Activated T-helper 2 cell treated with anti-CD3 and anti-CD28 coated beads, Interferon-gamma antibody, Interleukin-2, Interleukin-4, amounts not matched to agents 10 μg/mL and 5 μg/mL and 100 μg/mL, durations not matched to agents 14 hours and 24 hours and 36 hours (primary cell): ENCODE measurements around the gene TLCD3B. TPM values are rescaled to one million over a fixed set of nuclear protein-coding genes. Genes with fewer than 3 reads are reported as not detected.
"Not testable (repeated sequence)": the region's sequence is repeated elsewhere in the genome, so short reads cannot be mapped to it uniquely, and the experiment has no call there.

Source experiments
- DNase-seq: peaks from one replicate; pipeline ENCODE4 v3.0.0; 2021; ENCODE audit warnings: low spot score
- H3K27ac Mint-ChIP-seq: one replicate; pipeline ENCODE4 v1.8.0; 2021; ENCODE audit warnings: mixed read lengths
- H3K27me3 Mint-ChIP-seq: one replicate; pipeline ENCODE4 v1.8.0; 2021; ENCODE audit warnings: low read depth, mixed read lengths
- H3K36me3 Mint-ChIP-seq: one replicate; pipeline ENCODE4 v1.8.0; 2021; ENCODE audit warnings: low read depth, mixed read lengths
- H3K4me1 Mint-ChIP-seq: one replicate; pipeline ENCODE4 v1.8.0; 2021; ENCODE audit warnings: low read depth, mixed read lengths
- H3K4me3 Mint-ChIP-seq: one replicate; pipeline ENCODE4 v1.8.0; 2021; ENCODE audit warnings: low read depth, mild to moderate bottlenecking, moderate library complexity, mixed read lengths
- H3K9me3 Mint-ChIP-seq: one replicate; pipeline ENCODE4 v1.8.0; 2021; ENCODE audit warnings: mixed read lengths
- intact Hi-C: fragments of 100-400 bp; cut with micrococcal nuclease; formaldehyde crosslinking; loops from one replicate; pipeline ENCODE4 v1.15.1; 2023
- total RNA-seq: library from RNA; stranded (reverse); gene quantifications from 2 replicates; pipeline ENCODE4 v1.2.3, GENCODE V29; 2022

TLCD3B gene
- total RNA-seq, 1 donor from 2014 or later = 2.6 TPM

DNA sequence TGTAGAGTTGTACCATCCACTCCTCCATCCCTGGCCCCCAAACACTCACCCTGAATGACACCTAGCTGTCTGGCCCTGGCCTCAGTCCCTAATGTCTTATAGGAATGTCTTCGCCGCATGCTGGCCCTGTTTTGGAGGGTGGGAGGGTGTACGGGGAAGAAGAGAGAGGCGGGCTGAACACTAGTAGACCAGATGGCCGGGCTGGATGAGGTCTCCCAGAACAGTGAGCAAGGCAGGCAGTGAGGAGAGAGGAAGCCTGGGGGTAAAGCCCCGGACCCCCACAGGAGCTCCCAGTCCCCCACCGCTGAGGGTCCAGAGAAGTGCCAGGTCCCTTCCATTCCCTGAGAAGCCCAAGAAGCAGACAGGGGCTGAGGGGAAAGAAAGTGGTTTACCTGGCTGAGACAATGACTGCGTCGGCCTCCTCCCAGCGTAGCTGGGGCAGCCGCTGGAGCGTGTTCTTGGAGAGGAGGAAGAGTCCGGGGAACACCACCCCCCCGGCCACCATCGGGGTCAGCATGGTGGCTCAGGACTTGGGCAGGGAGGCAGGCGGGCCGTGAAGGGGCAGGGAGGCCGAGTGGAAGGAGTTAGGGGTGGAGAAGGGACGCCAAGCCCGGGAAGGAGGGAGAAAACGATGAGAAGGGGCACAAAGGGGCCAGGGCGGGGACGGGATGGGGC is 923 bp downstream of the TLCD3B start:
- Mint-ChIP-seq H3K36me3 (no peaks in the 10 kb centered on the region), H3K9me3 (no peaks in the 10 kb centered on the region), H3K27ac (no peak overlapping the region), H3K4me1 (peaks cover 8% of the 10 kb centered on the region), H3K27me3 (peaks cover 49% of the 10 kb centered on the region), H3K4me3 (no peak overlapping the region)
- DNase-seq = no peak
- intact Hi-C loops = no loop called here

DNA sequence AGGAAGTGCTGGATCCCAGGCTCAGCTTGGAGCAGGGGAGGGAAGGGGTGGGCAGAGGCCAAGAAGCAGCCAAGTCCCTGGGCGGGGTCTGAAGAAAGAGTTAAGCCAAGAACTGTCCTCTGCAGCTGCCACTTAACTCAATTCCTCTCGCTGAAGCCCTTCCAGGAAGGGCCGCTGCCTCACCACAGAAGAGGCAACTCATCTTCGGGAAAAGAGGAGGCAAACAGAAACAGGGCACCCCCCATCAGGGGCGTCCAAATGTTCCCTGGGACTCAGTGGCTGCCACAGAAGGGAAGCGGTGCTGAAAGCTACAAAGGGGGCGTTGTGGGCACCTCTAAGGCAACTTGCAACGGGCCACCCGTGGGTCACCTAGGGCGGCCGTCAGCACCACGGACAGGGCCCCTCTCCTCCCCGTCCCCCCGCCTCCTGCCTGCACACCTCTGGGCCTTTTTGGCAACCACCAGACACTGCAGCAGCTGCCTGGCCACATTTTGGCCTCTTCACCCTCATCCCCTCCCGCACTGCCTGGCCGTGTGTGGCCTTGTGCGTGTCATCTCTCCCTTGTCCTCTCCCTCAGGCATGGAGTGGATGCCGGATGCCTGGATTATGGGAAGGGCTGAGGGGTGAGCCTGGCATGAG is 2.5 kb downstream of the TLCD3B start:
- intact Hi-C loops = loop anchor here (10.0 kb wide), 1 partner anchor 154 kb away; no protein-coding TSS in a partner anchor
- no peak for DNase-seq

DNA sequence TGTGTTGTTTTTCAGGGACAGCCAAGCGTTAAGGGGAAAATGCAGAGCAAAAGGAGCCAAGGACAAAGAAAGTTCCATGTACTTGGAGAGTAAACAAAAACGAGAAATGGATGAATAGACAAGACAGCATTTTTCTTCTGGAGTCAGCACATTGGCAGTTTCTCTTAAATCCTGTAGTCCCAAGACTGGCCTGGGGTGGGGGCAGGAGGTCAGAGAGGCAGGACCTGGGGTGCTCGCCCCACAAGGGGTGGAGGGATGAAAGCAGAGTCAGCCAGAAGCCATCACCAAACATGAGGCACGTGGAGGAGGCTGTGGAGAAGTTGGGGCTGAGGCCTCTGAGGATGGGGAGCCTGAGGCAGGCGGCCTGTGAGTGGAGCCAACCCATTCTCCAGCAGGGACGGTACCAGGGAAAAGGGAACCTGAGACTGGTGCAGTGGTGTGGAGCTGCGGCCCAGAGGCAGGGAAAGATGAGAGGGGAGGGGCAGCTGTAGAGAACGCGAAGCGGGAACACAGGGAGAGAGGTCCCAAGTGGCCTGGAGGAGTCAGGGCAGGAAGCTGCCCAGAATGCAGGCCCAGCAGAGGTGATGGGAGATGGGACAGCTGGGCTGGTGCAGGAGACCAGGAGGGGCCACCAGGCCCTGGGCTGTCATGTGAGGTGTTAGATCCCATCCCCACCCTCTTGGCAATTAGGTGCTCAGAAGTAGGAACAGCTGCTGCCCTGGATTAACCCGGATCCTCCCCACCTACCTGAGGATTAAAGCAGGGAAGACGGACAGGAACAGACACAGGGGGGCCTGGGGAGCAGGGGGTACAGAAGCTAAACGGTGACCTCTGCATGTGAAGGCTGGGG is 3.3 kb downstream of the TLCD3B start:
- Mint-ChIP-seq H3K4me1 (peaks cover 4% of the 10 kb centered on the region), H3K36me3 (no peaks in the 10 kb centered on the region), H3K9me3 (no peaks in the 10 kb centered on the region), H3K4me3 (no peak overlapping the region), H3K27me3 (peaks cover 46% of the 10 kb centered on the region), H3K27ac (no peak overlapping the region)
- no peak for DNase-seq
- intact Hi-C loops = loop anchor here (10.0 kb wide), 1 partner anchor 153 kb away; no protein-coding TSS in a partner anchor

More for the DNA sequence above, 2.5 kb downstream of the TLCD3B start:
- no peaks in the 10 kb centered on the region for H3K36me3 Mint-ChIP-seq
- H3K9me3 Mint-ChIP-seq = no peaks in the 10 kb centered on the region
- no peak overlapping the region for H3K4me3 Mint-ChIP-seq
- no peak overlapping the region for H3K27ac Mint-ChIP-seq
- H3K27me3 Mint-ChIP-seq = peaks cover 46% of the 10 kb centered on the region
- peaks cover 4% of the 10 kb centered on the region for H3K4me1 Mint-ChIP-seq

- no peak overlapping the region for H3K27ac Mint-ChIP-seq
- no peaks in the 10 kb centered on the region for H3K36me3 Mint-ChIP-seq
- DNase-seq = no peak
- H3K27me3 Mint-ChIP-seq = peaks cover 39% of the 10 kb centered on the region
- no peaks in the 10 kb centered on the region for H3K9me3 Mint-ChIP-seq
- intact Hi-C loops = loop anchor here (10.0 kb wide), 1 partner anchor 152 kb away; no protein-coding TSS in a partner anchor
- no peak overlapping the region for H3K4me3 Mint-ChIP-seq
- no peaks in the 10 kb centered on the region for H3K4me1 Mint-ChIP-seq
These were observed 4.6 kb downstream of the TLCD3B start for GRCh38 chr16:30026449-30026848.

DNA sequence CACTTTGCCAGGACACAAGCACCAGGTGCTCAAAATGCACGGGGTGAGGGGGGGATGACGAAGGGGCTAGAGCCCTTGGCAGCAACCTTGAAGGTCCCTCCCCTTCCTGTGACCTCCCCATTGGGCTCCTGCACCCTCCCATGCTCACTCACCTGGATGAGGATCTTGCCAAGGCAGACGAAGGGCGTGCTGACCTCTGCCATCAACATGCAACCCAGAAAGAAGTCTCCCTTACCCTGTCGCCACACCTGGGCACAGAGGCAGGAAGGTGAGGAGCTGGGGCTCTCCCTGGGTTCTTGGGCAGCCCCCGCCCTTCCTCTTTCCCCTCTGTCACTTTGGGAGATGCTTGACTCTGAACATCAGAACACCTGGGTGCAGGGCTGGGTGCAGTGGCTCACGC is 5.5 kb downstream of the TLCD3B start:
- Mint-ChIP-seq H3K36me3 (no peaks in the 10 kb centered on the region), H3K4me3 (no peak overlapping the region), H3K4me1 (peaks cover 4% of the 10 kb centered on the region), H3K9me3 (no peaks in the 10 kb centered on the region), H3K27ac (no peak overlapping the region), H3K27me3 (peaks cover 41% of the 10 kb centered on the region)
- intact Hi-C loops = loop anchor here (10.0 kb wide), 1 partner anchor 151 kb away; no protein-coding TSS in a partner anchor
- no peak for DNase-seq

- no peak overlapping the region for H3K4me3 Mint-ChIP-seq
- no peaks in the 10 kb centered on the region for H3K9me3 Mint-ChIP-seq
- H3K27me3 Mint-ChIP-seq = peaks cover 41% of the 10 kb centered on the region
- peaks cover 5% of the 10 kb centered on the region for H3K4me1 Mint-ChIP-seq
- no peak overlapping the region for H3K27ac Mint-ChIP-seq
- no peak for DNase-seq
- no peaks in the 10 kb centered on the region for H3K36me3 Mint-ChIP-seq
- intact Hi-C loops = loop anchor here (10.0 kb wide), 1 partner anchor 150 kb away; no protein-coding TSS in a partner anchor
These were observed 5.9 kb downstream of the TLCD3B start for GRCh38 chr16:30025156-30025555.

DNA sequence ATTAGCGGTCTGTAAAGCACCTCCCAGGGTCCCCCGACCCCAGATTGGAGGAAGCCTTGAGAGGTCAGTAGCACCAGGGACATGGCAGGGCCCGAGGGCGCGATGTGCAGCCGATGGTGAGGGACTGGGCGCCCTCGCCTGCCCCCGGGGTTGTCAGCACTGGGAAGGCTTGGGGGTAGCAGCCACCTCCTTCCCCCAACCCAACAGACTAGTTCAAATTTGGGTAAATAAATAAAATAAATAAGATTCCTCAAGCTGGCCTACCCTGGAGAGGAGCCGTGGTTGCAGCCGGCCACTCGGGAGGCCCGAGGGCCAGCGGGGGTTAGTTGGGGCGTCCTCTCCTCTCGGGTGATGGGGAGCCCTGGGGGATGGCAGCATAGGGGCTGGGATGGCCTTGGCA is 6.6 kb downstream of the TLCD3B start:
- H3K4me3 Mint-ChIP-seq = no peak overlapping the region
- H3K27ac Mint-ChIP-seq = no peak overlapping the region
- peaks cover 33% of the 10 kb centered on the region for H3K27me3 Mint-ChIP-seq
- peaks cover 5% of the 10 kb centered on the region for H3K4me1 Mint-ChIP-seq
- H3K9me3 Mint-ChIP-seq = no peaks in the 10 kb centered on the region
- intact Hi-C loops = loop anchor here (10.0 kb wide), 1 partner anchor 150 kb away; no protein-coding TSS in a partner anchor
- DNase-seq = no peak
- H3K36me3 Mint-ChIP-seq = no peaks in the 10 kb centered on the region

DNA sequence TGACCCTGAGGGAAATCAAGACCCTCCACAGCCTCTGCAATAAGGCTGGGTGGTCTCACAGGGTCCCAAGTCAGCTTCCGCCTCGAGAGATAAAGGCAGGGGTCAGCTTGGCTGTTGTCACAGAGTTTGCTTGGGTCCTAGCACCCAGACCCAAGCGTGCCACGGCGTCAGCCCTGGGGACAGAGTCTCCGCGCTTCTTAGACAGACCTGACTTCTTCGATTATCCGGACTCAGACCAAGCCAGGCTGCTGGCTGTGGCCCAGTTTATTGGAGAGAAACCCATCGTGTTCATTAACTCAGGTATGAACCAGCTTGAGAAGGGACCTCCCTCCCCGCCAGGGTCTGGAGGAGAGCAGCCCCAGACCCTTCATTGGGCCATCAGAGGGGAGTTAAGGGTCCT is 7.5 kb downstream of the TLCD3B start:
- intact Hi-C loops = loop anchor here (10.0 kb wide), 1 partner anchor 149 kb away; no protein-coding TSS in a partner anchor
- no peak overlapping the region for H3K27ac Mint-ChIP-seq
- H3K9me3 Mint-ChIP-seq = no peaks in the 10 kb centered on the region
- peaks cover 30% of the 10 kb centered on the region for H3K27me3 Mint-ChIP-seq
- H3K4me1 Mint-ChIP-seq = peaks cover 7% of the 10 kb centered on the region
- no peaks in the 10 kb centered on the region for H3K36me3 Mint-ChIP-seq
- H3K4me3 Mint-ChIP-seq = no peak overlapping the region
- no peak for DNase-seq

DNA sequence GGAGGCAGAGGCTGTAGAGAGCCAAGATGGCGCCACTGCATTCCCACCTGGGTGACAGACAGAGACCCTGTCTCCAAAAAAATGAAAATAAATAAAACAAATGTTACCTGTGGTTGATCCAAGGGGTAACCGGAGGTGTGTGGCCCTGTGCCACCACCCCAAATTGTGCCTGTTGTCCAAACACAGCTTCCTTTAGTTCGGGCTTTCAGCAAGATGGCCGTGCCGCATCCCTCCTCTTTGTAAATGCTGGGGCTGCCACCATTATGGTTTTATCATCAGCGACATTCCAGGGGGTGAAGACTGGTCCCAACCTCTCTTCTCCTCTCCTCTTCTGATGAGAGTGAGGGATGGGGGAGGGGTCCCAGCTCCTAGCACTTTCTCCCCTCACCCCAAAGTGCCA is 8.2 kb downstream of the TLCD3B start, which contains the start of gene C16orf92:
Gene C16orf92 (plus strand): TSS at position 312 of the 400 bp plus-strand sequence. CDS start 143 bp downstream, outside the sequence.
- DNase-seq = no peak
- H3K9me3 Mint-ChIP-seq = no peaks in the 10 kb centered on the region
- no peak within 1 kb of the TSS for H3K4me3 Mint-ChIP-seq
- H3K36me3 Mint-ChIP-seq = no peaks in the 10 kb centered on the region
- intact Hi-C loops = loop anchor here (10.0 kb wide), 1 partner anchor 148 kb away; no protein-coding TSS in a partner anchor
- H3K27ac Mint-ChIP-seq = no peak within 1 kb of the TSS
- H3K4me1 Mint-ChIP-seq = peaks cover 7% of the 10 kb centered on the region
- peaks cover 29% of the 10 kb centered on the region for H3K27me3 Mint-ChIP-seq

DNA sequence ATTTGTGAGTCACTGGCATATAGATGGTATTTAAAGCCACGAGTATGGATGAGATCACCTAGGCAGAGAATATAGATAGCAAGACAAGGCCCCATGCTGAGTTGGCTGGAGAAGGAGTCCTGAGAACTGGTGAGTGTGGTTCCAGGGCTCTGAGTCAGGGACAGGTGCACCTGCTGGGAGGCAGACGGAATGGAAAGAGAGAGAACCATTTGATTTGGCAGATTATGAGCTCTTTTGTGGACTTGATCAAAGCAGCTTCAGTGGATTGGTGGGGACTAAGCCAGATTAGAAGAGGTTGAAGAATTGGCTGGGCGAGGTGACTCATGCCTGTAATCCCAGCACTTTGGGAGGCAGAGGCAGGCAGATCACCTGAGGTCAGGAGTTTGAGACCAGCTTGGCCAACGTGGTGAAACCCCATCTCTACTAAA is 12.3 kb downstream of the TLCD3B start:
- peaks cover 7% of the 10 kb centered on the region for H3K4me1 Mint-ChIP-seq
- no peaks in the 10 kb centered on the region for H3K36me3 Mint-ChIP-seq
- H3K9me3 Mint-ChIP-seq = no peaks in the 10 kb centered on the region
- intact Hi-C loops = no loop called here
- no peak for DNase-seq
- H3K27me3 Mint-ChIP-seq = peaks cover 18% of the 10 kb centered on the region
- no peak overlapping the region for H3K27ac Mint-ChIP-seq
- H3K4me3 Mint-ChIP-seq = no peak overlapping the region

DNA sequence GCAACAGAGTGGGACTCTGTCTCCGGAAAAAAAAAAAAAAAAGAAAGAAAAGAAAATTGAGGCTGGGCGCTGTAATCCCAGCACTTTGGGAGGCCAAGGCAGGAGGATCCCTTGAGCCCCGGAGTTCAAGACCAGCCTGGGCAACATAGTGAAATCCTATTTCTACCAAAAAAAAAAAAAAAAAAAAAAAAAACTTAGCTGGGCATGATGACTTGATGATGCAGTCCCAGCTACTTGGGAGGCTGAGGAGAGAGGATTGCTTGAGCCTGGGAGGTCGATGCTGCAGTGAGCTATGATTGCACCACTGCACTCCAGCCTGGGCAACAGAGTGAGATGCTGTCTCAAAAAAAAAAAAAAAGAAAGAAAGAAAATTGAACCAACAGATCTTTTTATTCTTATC is 13.1 kb downstream of the TLCD3B start:
- H3K9me3 Mint-ChIP-seq, H3K4me1 Mint-ChIP-seq, H3K27ac Mint-ChIP-seq: not testable (repeated sequence)

DNA sequence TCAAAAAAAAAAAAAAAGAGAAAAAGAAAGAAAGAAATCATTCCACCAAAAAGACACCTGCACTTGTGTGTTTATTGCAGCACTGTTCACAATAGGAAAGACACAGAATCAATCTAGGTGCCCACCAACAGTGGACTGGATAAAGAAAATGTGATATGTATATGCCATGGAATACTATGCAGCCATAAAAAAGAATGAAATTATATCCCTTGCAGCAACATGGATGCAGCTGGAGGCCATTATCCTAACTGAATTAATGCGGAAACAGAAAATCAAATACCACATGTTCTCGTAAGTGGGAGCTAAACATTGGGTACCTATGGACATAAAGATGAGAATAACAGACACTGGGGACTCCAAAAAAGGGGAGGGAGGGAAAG is 13.8 kb downstream of the TLCD3B start:
- Mint-ChIP-seq H3K36me3 (no peaks in the 10 kb centered on the region), H3K4me3 (no peak overlapping the region), H3K4me1 (peaks cover 7% of the 10 kb centered on the region), H3K9me3 (no peaks in the 10 kb centered on the region), H3K27ac (no peak overlapping the region), H3K27me3 (peaks cover 21% of the 10 kb centered on the region)
- intact Hi-C loops = no loop called here
- DNase-seq = no peak

More for the DNA sequence above, 13.1 kb downstream of the TLCD3B start:
- H3K36me3 Mint-ChIP-seq, DNase-seq, H3K4me3 Mint-ChIP-seq, intact Hi-C loops: not testable (repeated sequence)
- H3K27me3 Mint-ChIP-seq = peaks cover 18% of the 10 kb centered on the region
